Heart right ventricle (tissue), 16 donors: ENCODE results near the gene RRAGA. TPM values are rescaled to one million over a fixed set of nuclear protein-coding genes. Genes with fewer than 3 reads are reported as not detected.

ENCODE experiments used
- ATAC-seq, 8 donors: fragments of 200-7000 bp; cut with Tn5 transposase; one replicate each; pipeline ENCODE4 v1.9.1; 2020; ENCODE audit warnings: mild to moderate bottlenecking in 8 of 8, moderate library complexity in 8 of 8, moderate number of reproducible peaks in 1 of 8
- DNase-seq, 2 donors: peaks; one replicate each; pipeline ENCODE4 v3.0.0-alpha.2; 2020
- H3K27ac ChIP-seq, 10 donors: fragments of 200-600 bp; sonication (generic) in 2 of 10; one replicate each; pipeline versions ENCODE4 v1.5.0 to v1.8.0; 2020 to 2022; ENCODE audit warnings: mild to moderate bottlenecking in 3 of 10
- H3K27me3 ChIP-seq, 7 donors: fragments of 200-600 bp; one replicate each; pipeline ENCODE4 v1.8.0; 2021 to 2022; ENCODE audit warnings: mild to moderate bottlenecking in 2 of 7
- H3K36me3 ChIP-seq, 9 donors: fragments of 200-600 bp; sonication (generic) in 1 of 9; one replicate each; pipeline versions ENCODE4 v1.5.0 to v1.8.0; 2020 to 2022; ENCODE audit warnings: mild to moderate bottlenecking in 2 of 9
- H3K4me1 ChIP-seq, 9 donors: fragments of 200-600 bp; sonication (generic) in 1 of 9; one replicate each; pipeline versions ENCODE4 v1.5.0 to v1.8.0; 2020 to 2022; ENCODE audit warnings: mild to moderate bottlenecking in 4 of 9
- H3K4me3 ChIP-seq, 10 donors: fragments of 200-600 bp; sonication (generic) in 2 of 10; one replicate each; pipeline versions ENCODE4 v1.5.0 to v1.8.0; 2020 to 2022; ENCODE audit warnings: mild to moderate bottlenecking in 7 of 10, moderate library complexity in 2 of 10
- H3K9me3 ChIP-seq, 11 donors: fragments of 200-600 bp in 10 of 11; sonication (generic) in 2 of 11; one replicate each; pipeline versions ENCODE4 v1.5.0 to v1.8.0; 2013 to 2022; ENCODE audit warnings: mild to moderate bottlenecking in 2 of 11, control low read depth in 1 of 11, moderate library complexity in 1 of 11
- CTCF ChIP-seq, 9 donors: fragments of 200-600 bp; sonication (generic) in 2 of 9; IDR thresholded peaks; one replicate each; pipeline versions ENCODE4 v1.5.0 to v1.8.0; 2021 to 2022; ENCODE audit warnings: antibody characterized with exemption in 9 of 9, mild to moderate bottlenecking in 5 of 9, moderate library complexity in 1 of 9
- WGBS, 2 donors: extraction: QIAGEN DNeasy Blood & Tissue Kit; methylation state at CpG; one replicate each; pipeline ENCODE4 v1.1.7; 2013; ENCODE audit warnings: inconsistent platforms in 1 of 2; 5-methylcytosine and 5-hydroxymethylcytosine counted together
- intact Hi-C, 10 donors: fragments of 100-400 bp; cut with DNase I; formaldehyde crosslinking; loops; one replicate each; pipeline versions ENCODE4 v1.11.1 to v1.14.2; 2022
- polyA plus RNA-seq, 2 donors: library from polyadenylated mRNA; stranded (reverse); fragments of 200-250 nt; gene quantifications; one replicate each; pipeline ENCODE4 v1.2.3, GENCODE V29; 2013
- total RNA-seq, 10 donors: library from RNA; stranded (reverse); fragmentation: NEBNext Ultra II Directional in 3 of 10; extraction: Animal tissue kit (Norgen Biotek cat#: 25700) in 3 of 10; gene quantifications; one replicate each; pipeline versions ENCODE4 v1.2.1 to v1.2.4, GENCODE V29; 2021 to 2023
- donor health status: Arrhythmogenic right ventricular cardiomyopathy.
- donor health status: ischemic (EF 13 %, LVEDD 7.1; RV severe dilation, severe dysfunction).
- donor health status: healthy with polysubstance abuse.
- donor health status: DM: no; HTN: yes; CAD: no.
- donor health status: DM: no; HTN: no; CAD: no.
- donor health status: ischemic (EF 25% LVEDD 6.9; RV normal size, moderate dysfunction).
- donor health status: ischemic (EF 25% LVEDD 5.7; RV mildly dilated, moderate dysfunction).
- donor health status: healthy.
- donor health status: DM: yes; HTN: yes; CAD: no.
- donor health status: Ischemic cardiomyopathy.
- donor health status: ischemic (EF 35%, LVEDD 5.7; RV mildly dilated, moderate dysfunction).
- donor health status: nonischemic (EF 11% LVEDD 7.7; RV severe dilation, severe dysfunction).
- donor health status: DM: yes; HTN: yes; CAD: no.
- donor health status: PGD.
- donor health status: ischemic (EF 29% LVEDD 5.4; RV normal size, mild dysfunction).
- donor health status: nonischemic (EF 23%, LVEDD 6.1; RV moderate dilation, normal function).

The RRAGA gene
- total and polyA plus RNA-seq, 12 donors, result 24.7 to 100 (median 81.3) TPM

- Histone ChIP-seq H3K36me3 (no peaks in the 10 kb centered on the region), H3K27me3 (peaks cover 0 to 5% (median 0%) of the 10 kb centered on the region in 7 donors), H3K4me3 (no peak overlapping the region), H3K27ac (no peak overlapping the region), H3K9me3 (no peaks in the 10 kb centered on the region), H3K4me1 (peaks cover 0 to 12% (median 0%) of the 10 kb centered on the region in 9 donors)
- 69 to 76% methylated on average over 14 of the region's 14 CpGs for WGBS, 2 donors
- intact Hi-C loops, result loop anchor here in 4 of 10 donors (5.0 to 10.0 kb wide), 5 partner anchors 590 to 1508 kb away; no protein-coding TSS in a partner anchor
- DNase-seq, result no peak
- no peak for TF ChIP-seq CTCF (IDR thresholded peaks at IDR 0.05)
- no peak for ATAC-seq
Measured at GRCh38 chr9:19032406-19032805, 16.8 kb upstream of the RRAGA start.

GRCh38 chr9:19033015-19033414 is 16.2 kb upstream of the RRAGA start, which contains the start of gene SAXO1:
SAXO1 (minus strand) TSS chr9:19033209; CDS start chr9:19032908, 301 bp downstream.
- H3K4me1 ChIP-seq, result peaks cover 0 to 12% (median 0%) of the 10 kb centered on the region in 9 donors
- intact Hi-C loops, result loop anchor here in 4 of 10 donors (5.0 to 10.0 kb wide), 5 partner anchors 591 to 1508 kb away; no protein-coding TSS in a partner anchor
- peaks cover 0 to 5% (median 0%) of the 10 kb centered on the region in 7 donors for H3K27me3 ChIP-seq
- TF ChIP-seq CTCF (IDR thresholded peaks at IDR 0.05), result no peak
- H3K27ac ChIP-seq, result no peak within 1 kb of the TSS
- no peaks in the 10 kb centered on the region for H3K9me3 ChIP-seq
- ATAC-seq (peak in 2 of 8 donors; percentile 7 to 62), DNase-seq (no peak)
- H3K36me3 ChIP-seq, result no peaks in the 10 kb centered on the region
- 80 to 83% methylated on average over 20 of the region's 20 CpGs for WGBS, 2 donors
- no peak within 1 kb of the TSS for H3K4me3 ChIP-seq

- intact Hi-C loops, result loop anchor here in 3 of 10 donors (5.0 to 10.0 kb wide), 4 partner anchors 1219 to 1512 kb away; no protein-coding TSS in a partner anchor
- no peaks in the 10 kb centered on the region for H3K4me1 ChIP-seq
- TF ChIP-seq CTCF (IDR thresholded peaks at IDR 0.05), result no peak
- H3K4me3 ChIP-seq, result no peak overlapping the region
- ATAC-seq (no peak), DNase-seq (no peak)
- H3K27ac ChIP-seq, result no peak overlapping the region
- no peaks in the 10 kb centered on the region for H3K36me3 ChIP-seq
- no peaks in the 10 kb centered on the region for H3K9me3 ChIP-seq
- H3K27me3 ChIP-seq, result peaks cover 0 to under 1% (median 0%) of the 10 kb centered on the region in 7 donors
- 97 to 98% methylated on average over 5 of the region's 5 CpGs for WGBS, 2 donors
Measured at GRCh38 chr9:19036611-19037010, 12.6 kb upstream of the RRAGA start.

- intact Hi-C loops, result loop anchor here in 7 of 10 donors (1.0 to 10.0 kb wide), 10 partner anchors 27 to 407 kb away; partner anchors contain the start of gene HAUS6 (in 3 of the 7)
- H3K36me3 ChIP-seq, result peaks cover 0 to 16% (median 0%) of the 10 kb centered on the region in 9 donors
- 4 to 6% methylated on average over 33 of the region's 33 CpGs for WGBS, 2 donors
- H3K9me3 ChIP-seq, result no peaks in the 10 kb centered on the region
- peak overlapping the region; percentile 64 to 89 (median 80) for H3K4me3 ChIP-seq
- H3K4me1 ChIP-seq, result peaks cover 4 to 58% (median 31%) of the 10 kb centered on the region in 9 donors
- peak overlapping the region; percentile 88 to 97 (median 95) for H3K27ac ChIP-seq
- no peak for TF ChIP-seq CTCF (IDR thresholded peaks at IDR 0.05)
- ATAC-seq (peak in 6 of 8 donors; percentile 2 to 18 (median 7)), DNase-seq (no peak)
- no peaks in the 10 kb centered on the region for H3K27me3 ChIP-seq
Measured at GRCh38 chr9:19049917-19050636, 850 bp downstream of the RRAGA start.
